Lower leg skin (tissue), 4 donors: ENCODE results near the gene PCDHGA4. TPM values are rescaled to one million over a fixed set of nuclear protein-coding genes. Genes with fewer than 3 reads are reported as not detected.

Experiments
- DNase-seq, 2 donors: peaks; one replicate each; pipeline ENCODE4 v3.0.0-alpha.2; 2019; ENCODE audit warnings: low spot score in 2 of 2
- H3K4me3 ChIP-seq: fragments of 200-600 bp; sonication (generic); 2 replicates; pipeline ENCODE4 v1.5.1; 2017; ENCODE audit warnings: mild to moderate bottlenecking, low read depth; ENCODE audit not compliant: poor library complexity, severe bottlenecking
- POLR2A ChIP-seq, 2 donors: fragments of 450-650 bp; IDR thresholded peaks; one replicate each; pipeline ENCODE4 v1.6.1; 2016 to 2017; ENCODE audit warnings: antibody characterized with exemption in 2 of 2, mild to moderate bottlenecking in 1 of 2, moderate library complexity in 1 of 2
- WGBS, 2 donors: methylation state at CpG; one replicate each; pipeline ENCODE4 v1.1.5; 2018; 5-methylcytosine and 5-hydroxymethylcytosine counted together
- intact Hi-C: fragments of 100-400 bp; cut with DNase I; formaldehyde crosslinking; loops from one replicate; pipeline ENCODE4 v1.15.0; 2023; ENCODE audit warnings: low total_unique reads
- total RNA-seq, 4 donors: library from RNA; depleted of rRNA; stranded (reverse); fragments of >200 nt; gene quantifications; one replicate each; pipeline ENCODE4 v1.1.0, GENCODE V29; 2016
- TF ChIP-seq, protein P1 (sequence below), 3 donors: fragments of 450-650 bp; IDR thresholded peaks; one replicate each; pipeline ENCODE4 v1.5.1; 2016; ENCODE audit warnings: antibody characterized with exemption in 3 of 3, mild to moderate bottlenecking in 3 of 3, moderate library complexity in 2 of 3

Gene PCDHGA4
- total RNA-seq, 4 donors from 2014 or later: 0.25 to 4.3 (median 2.4) TPM

DNA sequence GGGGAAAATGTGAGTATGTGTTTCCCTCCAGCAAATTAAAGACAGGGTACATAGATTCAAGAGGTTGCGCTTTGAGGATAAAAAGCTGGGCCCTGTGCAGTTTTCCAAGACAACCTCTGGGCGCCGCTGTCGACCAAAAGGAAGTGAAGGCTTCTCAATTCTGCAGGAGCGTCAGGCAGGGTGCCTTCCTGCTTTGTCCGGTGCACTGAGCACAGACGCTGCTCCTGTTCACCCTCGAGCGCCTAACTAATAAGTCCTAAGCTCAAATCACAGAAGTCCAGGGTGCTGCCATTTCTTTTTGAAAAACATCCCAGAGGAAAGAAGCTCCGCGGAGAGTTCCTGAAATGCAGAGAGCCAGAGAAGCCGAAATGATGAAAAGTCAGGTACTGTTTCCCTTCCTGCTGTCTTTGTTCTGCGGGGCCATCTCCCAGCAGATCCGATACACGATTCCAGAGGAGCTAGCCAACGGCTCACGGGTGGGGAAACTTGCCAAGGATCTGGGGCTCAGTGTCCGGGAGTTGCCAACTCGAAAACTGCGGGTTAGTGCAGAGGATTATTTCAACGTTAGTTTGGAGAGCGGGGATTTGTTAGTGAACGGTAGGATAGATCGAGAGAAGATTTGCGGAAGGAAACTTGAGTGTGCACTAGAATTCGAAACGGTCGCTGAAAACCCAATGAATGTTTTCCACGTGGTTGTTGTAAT lies 4.8 kb upstream of the PCDHGA4 start, which contains the start of gene PCDHGB1:
Gene PCDHGB1 (plus strand): TSS at position 183 of the 703 bp plus-strand sequence. CDS start 162 bp downstream, at position 345.
- intact Hi-C loops: loop anchor here (2.0 kb wide), 1 partner anchor 49 kb away; no protein-coding TSS in a partner anchor
- DNase-seq: peak in 1 of 2 donors; percentile 82
- no peak within 1 kb of the TSS for H3K4me3 ChIP-seq
- 21 to 25% methylated on average over 29 of the region's 29 CpGs for WGBS, 2 donors
- TF ChIP-seq POLR2A (IDR thresholded peaks at IDR 0.05): no peak
- TF ChIP-seq, protein P1, sequence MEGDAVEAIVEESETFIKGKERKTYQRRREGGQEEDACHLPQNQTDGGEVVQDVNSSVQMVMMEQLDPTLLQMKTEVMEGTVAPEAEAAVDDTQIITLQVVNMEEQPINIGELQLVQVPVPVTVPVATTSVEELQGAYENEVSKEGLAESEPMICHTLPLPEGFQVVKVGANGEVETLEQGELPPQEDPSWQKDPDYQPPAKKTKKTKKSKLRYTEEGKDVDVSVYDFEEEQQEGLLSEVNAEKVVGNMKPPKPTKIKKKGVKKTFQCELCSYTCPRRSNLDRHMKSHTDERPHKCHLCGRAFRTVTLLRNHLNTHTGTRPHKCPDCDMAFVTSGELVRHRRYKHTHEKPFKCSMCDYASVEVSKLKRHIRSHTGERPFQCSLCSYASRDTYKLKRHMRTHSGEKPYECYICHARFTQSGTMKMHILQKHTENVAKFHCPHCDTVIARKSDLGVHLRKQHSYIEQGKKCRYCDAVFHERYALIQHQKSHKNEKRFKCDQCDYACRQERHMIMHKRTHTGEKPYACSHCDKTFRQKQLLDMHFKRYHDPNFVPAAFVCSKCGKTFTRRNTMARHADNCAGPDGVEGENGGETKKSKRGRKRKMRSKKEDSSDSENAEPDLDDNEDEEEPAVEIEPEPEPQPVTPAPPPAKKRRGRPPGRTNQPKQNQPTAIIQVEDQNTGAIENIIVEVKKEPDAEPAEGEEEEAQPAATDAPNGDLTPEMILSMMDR (IDR thresholded peaks at IDR 0.05): no peak

DNA sequence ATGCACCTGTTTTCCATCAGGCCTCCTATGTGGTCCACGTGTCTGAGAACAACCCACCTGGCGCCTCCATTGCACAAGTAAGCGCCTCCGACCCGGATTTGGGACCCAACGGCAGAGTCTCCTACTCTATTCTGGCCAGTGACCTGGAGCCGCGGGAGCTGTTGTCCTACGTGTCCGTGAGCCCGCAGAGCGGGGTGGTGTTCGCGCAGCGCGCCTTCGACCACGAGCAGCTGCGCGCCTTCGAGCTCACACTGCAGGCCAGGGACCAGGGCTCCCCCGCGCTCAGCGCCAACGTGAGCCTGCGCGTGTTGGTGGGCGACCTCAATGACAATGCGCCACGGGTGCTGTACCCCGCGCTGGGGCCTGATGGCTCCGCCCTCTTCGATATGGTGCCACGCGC lies 3.2 kb upstream of the PCDHGA4 start:
- 40 to 50% methylated on average over 17 to 22 of the region's 36 CpGs for WGBS, 2 donors
- DNase-seq: no peak
- intact Hi-C loops: no loop called here
- H3K4me3 ChIP-seq: no peak overlapping the region
- TF ChIP-seq, protein P1 (IDR thresholded peaks at IDR 0.05): no peak
- TF ChIP-seq POLR2A (IDR thresholded peaks at IDR 0.05): no peak

DNA sequence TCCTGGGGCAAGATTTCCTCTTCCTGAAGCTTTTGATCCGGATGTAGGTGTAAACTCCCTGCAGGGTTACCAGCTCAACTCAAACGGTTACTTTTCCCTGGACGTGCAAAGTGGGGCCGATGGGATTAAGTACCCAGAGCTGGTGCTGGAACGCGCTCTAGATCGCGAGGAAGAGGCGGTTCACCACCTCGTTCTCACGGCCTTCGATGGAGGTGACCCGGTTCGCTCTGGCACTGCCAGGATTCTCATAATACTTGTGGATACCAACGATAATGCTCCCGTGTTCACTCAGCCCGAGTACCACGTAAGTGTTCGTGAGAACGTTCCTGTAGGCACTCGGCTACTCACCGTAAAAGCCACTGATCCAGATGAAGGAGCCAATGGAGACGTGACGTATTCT lies 820 bp downstream of the PCDHGA4 start:
- no peak for TF ChIP-seq POLR2A (IDR thresholded peaks at IDR 0.05)
- TF ChIP-seq, protein P1 (IDR thresholded peaks at IDR 0.05): no peak
- intact Hi-C loops: no loop called here
- DNase-seq: no peak
- WGBS, 2 donors: 54 to 56% methylated on average over 24 of the region's 24 CpGs
- no peak overlapping the region for H3K4me3 ChIP-seq

DNA sequence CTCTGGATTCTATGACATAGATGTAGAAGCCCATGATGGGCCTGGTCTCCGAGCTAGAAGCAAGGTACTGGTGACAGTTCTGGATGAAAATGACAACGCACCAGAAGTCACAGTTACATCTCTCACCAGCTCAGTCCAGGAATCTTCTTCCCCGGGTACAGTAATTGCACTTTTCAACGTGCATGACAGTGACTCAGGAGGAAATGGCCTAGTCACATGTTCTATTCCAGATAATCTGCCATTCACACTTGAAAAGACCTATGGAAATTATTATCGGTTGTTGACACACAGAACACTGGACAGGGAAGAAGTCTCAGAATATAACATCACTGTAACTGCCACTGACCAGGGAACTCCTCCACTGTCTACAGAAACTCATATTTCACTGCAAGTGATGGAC lies 1.3 kb downstream of the PCDHGA4 start:
- DNase-seq: no peak
- H3K4me3 ChIP-seq: no peak overlapping the region
- intact Hi-C loops: no loop called here
- 76 to 77% methylated on average over 5 of the region's 5 CpGs for WGBS, 2 donors
- TF ChIP-seq POLR2A (IDR thresholded peaks at IDR 0.05): no peak
- TF ChIP-seq, protein P1 (IDR thresholded peaks at IDR 0.05): no peak

DNA sequence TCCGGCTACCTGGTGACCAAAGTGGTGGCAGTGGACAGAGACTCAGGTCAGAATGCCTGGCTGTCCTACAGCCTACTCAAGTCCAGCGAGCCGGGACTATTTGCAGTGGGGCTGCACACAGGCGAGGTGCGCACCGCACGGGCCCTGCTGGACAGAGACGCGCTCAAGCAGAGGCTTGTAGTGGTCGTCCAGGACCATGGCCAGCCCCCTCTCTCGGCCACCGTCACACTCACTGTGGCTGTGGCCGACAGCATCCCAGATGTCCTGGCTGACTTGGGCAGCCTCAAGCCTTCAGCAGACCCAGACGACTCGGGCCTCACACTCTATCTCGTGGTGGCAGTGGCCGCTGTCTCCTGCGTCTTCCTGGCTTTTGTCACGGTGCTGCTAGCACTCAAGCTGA lies 2.1 kb downstream of the PCDHGA4 start:
- TF ChIP-seq POLR2A (IDR thresholded peaks at IDR 0.05): no peak
- TF ChIP-seq, protein P1 (IDR thresholded peaks at IDR 0.05): no peak
- 40 to 49% methylated on average over 11 to 15 of the region's 19 CpGs for WGBS, 2 donors

More for the DNA sequence above, 2.1 kb downstream of the PCDHGA4 start:
- intact Hi-C loops: no loop called here
- no peak for DNase-seq
- no peak overlapping the region for H3K4me3 ChIP-seq
